Naive thymus-derived CD4-positive, alpha-beta T cell (primary cell): ENCODE results near the gene POLR3A. TPM values are rescaled to one million over a fixed set of nuclear protein-coding genes. Genes with fewer than 3 reads are reported as not detected.

Source experiments
- ATAC-seq: fragments of 150-1000 bp; cut with Tn5 transposase; 2 replicates; pipeline ENCODE4 v1.10.0; 2021; ENCODE audit warnings: mild to moderate bottlenecking, moderate library complexity
- CTCF ChIA-PET: fragments of 350-600 bp; sonication (Branson Sonifier 250); formaldehyde crosslinking; loops from one replicate; lab custom pipeline; 2021; ENCODE audit warnings: antibody characterized with exemption; lab: Charles Lee
- POLR2A ChIA-PET: fragments of 350-600 bp; sonication (Branson Sonifier 250); formaldehyde crosslinking; loops from one replicate; lab custom pipeline; 2021; ENCODE audit warnings: antibody characterized with exemption, inconsistent platforms; lab: Charles Lee
- DNase-seq, 9 donors: peaks; one replicate each; pipeline versions ENCODE4 v3.0.0 to v3.0.0-alpha.2; 2020 to 2022; ENCODE audit warnings: mixed read lengths in 1 of 9
- H3K27ac ChIP-seq: one replicate; pipeline ENCODE4 v1.7.0; 2013; ENCODE audit warnings: mild to moderate bottlenecking, low read depth, low read length, moderate library complexity
- H3K27me3 ChIP-seq, 2 donors: one replicate each; pipeline ENCODE4 v1.7.0; 2013; ENCODE audit warnings: low read length in 2 of 2, mild to moderate bottlenecking in 2 of 2, moderate library complexity in 2 of 2; ENCODE audit not compliant: control insufficient read depth in 2 of 2, insufficient read depth in 2 of 2
- H3K36me3 ChIP-seq, 3 experiments: 1 replicate in 2 of 3; 2 replicates in 1 of 3; pipeline ENCODE4 v1.7.0; 2013; ENCODE audit warnings: low read length in 3 of 3, mild to moderate bottlenecking in 3 of 3, moderate library complexity in 1 of 3; ENCODE audit not compliant: insufficient read depth in 3 of 3, control insufficient read depth in 2 of 3
- H3K4me1 ChIP-seq, 2 donors: one replicate each; pipeline ENCODE4 v1.7.0; 2013; ENCODE audit warnings: low read length in 2 of 2, mild to moderate bottlenecking in 2 of 2, moderate library complexity in 1 of 2; ENCODE audit not compliant: control insufficient read depth in 2 of 2, insufficient read depth in 2 of 2
- H3K4me3 ChIP-seq: 2 replicates; pipeline ENCODE4 v1.7.0; 2013; ENCODE audit warnings: mild to moderate bottlenecking, low read length
- H3K9me3 ChIP-seq, 3 experiments: 1 replicate in 2 of 3; 2 replicates in 1 of 3; pipeline ENCODE4 v1.7.0; 2013; ENCODE audit warnings: low read length in 3 of 3; ENCODE audit not compliant: control insufficient read depth in 2 of 3
- H3K27ac Mint-ChIP-seq, 9 donors: one replicate each; pipeline ENCODE4 v1.8.0; 2020 to 2022; ENCODE audit warnings: mixed read lengths in 9 of 9, mild to moderate bottlenecking in 8 of 9, moderate library complexity in 5 of 9, inconsistent platforms in 2 of 9
- H3K27me3 Mint-ChIP-seq, 5 donors: one replicate each; pipeline ENCODE4 v1.8.0; 2021 to 2022; ENCODE audit warnings: mixed read lengths in 5 of 5, mild to moderate bottlenecking in 1 of 5
- H3K36me3 Mint-ChIP-seq, 5 donors: one replicate each; pipeline ENCODE4 v1.8.0; 2020 to 2022; ENCODE audit warnings: mixed read lengths in 5 of 5, mild to moderate bottlenecking in 3 of 5, inconsistent platforms in 1 of 5
- H3K4me1 Mint-ChIP-seq, 7 donors: one replicate each; pipeline ENCODE4 v1.8.0; 2020 to 2022; ENCODE audit warnings: mixed read lengths in 7 of 7, mild to moderate bottlenecking in 3 of 7, inconsistent platforms in 1 of 7
- H3K4me3 Mint-ChIP-seq, 10 donors: one replicate each; pipeline ENCODE4 v1.8.0; 2020 to 2022; ENCODE audit warnings: mild to moderate bottlenecking in 10 of 10, mixed read lengths in 10 of 10, moderate library complexity in 6 of 10, inconsistent platforms in 2 of 10
- H3K9me3 Mint-ChIP-seq, 11 donors: one replicate each; pipeline ENCODE4 v1.8.0; 2020 to 2022; ENCODE audit warnings: mixed read lengths in 11 of 11, mild to moderate bottlenecking in 4 of 11, inconsistent platforms in 1 of 11, moderate library complexity in 1 of 11
- intact Hi-C, 2 donors: fragments of 100-400 bp; cut with micrococcal nuclease; formaldehyde crosslinking; loops; one replicate each; pipeline ENCODE4 v1.15.1; 2023
- polyA plus RNA-seq, 2 donors: library from polyadenylated mRNA; unstranded; fragments of 300-500 nt; fragmentation: Illumina TruSeq; gene quantifications; one replicate each; pipeline ENCODE4 v1.2.3, GENCODE V29; 2021
- total RNA-seq, 6 experiments: library from RNA in 5 of 6; stranded (reverse) in 5 of 6; gene quantifications; 1 replicate in 5 of 6; 2 replicates in 1 of 6; pipeline ENCODE4 v1.2.3 and lab custom pipeline; 2021 to 2026

Gene POLR3A
- total and polyA plus RNA-seq, 7 experiments from 2014 or later, result 5.5 to 20.9 (median 13.4) TPM

DNA sequence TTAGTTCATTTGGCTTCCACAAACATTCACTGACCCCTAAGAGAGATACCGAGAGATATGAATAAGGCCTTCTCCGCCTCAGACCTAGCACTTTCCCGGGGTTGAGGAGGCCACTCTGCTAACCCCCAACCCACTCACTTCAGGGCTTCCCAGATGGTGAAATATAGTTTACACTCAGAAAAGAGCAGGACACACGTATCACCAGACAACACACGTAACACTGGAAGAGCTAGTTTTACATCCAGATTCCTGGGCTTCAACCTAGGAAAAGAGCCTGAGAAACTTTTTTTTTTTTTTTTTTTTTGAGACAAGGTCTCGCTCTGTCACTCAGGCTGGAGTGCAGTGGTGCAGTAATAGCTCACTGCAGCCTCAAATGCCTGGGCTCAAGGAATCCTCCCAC, 87.5 kb downstream of the POLR3A start:
- Histone ChIP-seq H3K36me3 (no peaks in the 10 kb centered on the region), H3K27me3 (no peaks in the 10 kb centered on the region), H3K27ac (no peak overlapping the region), H3K4me3 (no peak overlapping the region), H3K4me1 (no peaks in the 10 kb centered on the region), H3K9me3 (no peaks in the 10 kb centered on the region)
- H3K4me3 Mint-ChIP-seq, result no peak overlapping the region
- H3K4me1 Mint-ChIP-seq, result no peaks in the 10 kb centered on the region
- intact Hi-C loops, result no loop called here
- no peaks in the 10 kb centered on the region for H3K36me3 Mint-ChIP-seq
- no peak overlapping the region for H3K27ac Mint-ChIP-seq
- DNase-seq (no peak), ATAC-seq (no peak)
- POLR2A ChIA-PET, result no interaction called here
- CTCF ChIA-PET, result no interaction called here
- H3K27me3 Mint-ChIP-seq, result peaks cover 6 to 27% (median 17%) of the 10 kb centered on the region in 5 donors
- H3K9me3 Mint-ChIP-seq, result peaks cover 0 to 2% (median 0%) of the 10 kb centered on the region in 11 donors

DNA sequence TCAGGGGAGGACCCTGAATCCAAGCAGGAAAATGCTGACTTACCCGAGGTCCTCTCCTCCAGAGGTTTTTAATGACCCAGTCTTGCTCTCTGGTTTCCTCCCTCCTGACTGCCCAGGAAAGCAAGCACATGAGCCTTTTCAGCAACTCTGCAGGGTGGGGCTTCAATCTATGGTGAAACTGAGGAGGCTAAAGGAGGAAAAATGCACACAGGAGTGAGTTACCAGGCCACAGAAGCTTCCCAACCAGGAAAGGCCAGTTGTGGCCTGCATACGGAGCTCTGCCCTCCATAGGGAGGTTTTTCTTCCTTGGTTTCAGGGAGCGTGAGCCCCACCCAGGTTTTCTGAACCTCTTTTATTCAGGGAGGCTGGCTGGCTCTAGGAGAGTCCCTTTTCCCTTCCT, 88.7 kb downstream of the POLR3A start:
- Mint-ChIP-seq H3K27me3 (peaks cover 2 to 27% (median 12%) of the 10 kb centered on the region in 5 donors), H3K27ac (no peak overlapping the region), H3K36me3 (no peaks in the 10 kb centered on the region), H3K4me1 (no peaks in the 10 kb centered on the region), H3K4me3 (no peak overlapping the region), H3K9me3 (peaks cover 0 to 2% (median 0%) of the 10 kb centered on the region in 11 donors)
- ChIA-PET POLR2A (no interaction called here), CTCF (no interaction called here)
- Histone ChIP-seq H3K36me3 (no peaks in the 10 kb centered on the region), H3K27ac (no peak overlapping the region), H3K9me3 (no peaks in the 10 kb centered on the region), H3K4me3 (no peak overlapping the region), H3K27me3 (no peaks in the 10 kb centered on the region), H3K4me1 (no peaks in the 10 kb centered on the region)
- ATAC-seq, result no peak
- no peak for DNase-seq
- intact Hi-C loops, result no loop called here

DNA sequence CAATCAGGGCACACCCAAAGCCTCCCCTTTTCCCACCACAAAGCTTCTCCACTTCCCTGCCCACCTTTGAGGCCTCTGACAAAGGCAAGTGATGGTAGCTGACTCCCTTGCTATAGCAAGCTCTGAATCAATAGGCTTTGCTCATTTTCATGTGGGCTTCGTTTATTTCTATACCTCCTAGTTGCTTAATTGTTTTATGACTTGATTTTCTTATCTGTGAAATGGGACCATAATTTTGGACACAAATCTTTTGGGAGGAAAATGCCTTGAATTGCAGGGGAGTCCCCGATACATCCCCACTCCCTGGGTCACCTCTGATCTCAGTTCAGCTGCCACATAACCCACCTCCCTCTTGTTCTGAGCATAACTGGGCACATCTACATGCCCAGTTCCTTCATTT, 89.1 kb downstream of the POLR3A start:
- POLR2A ChIA-PET, result no interaction called here
- CTCF ChIA-PET, result no interaction called here
- Histone ChIP-seq H3K27ac (no peak overlapping the region), H3K27me3 (no peaks in the 10 kb centered on the region), H3K9me3 (no peaks in the 10 kb centered on the region), H3K4me3 (no peak overlapping the region), H3K4me1 (no peaks in the 10 kb centered on the region), H3K36me3 (no peaks in the 10 kb centered on the region)
- no peaks in the 10 kb centered on the region for H3K36me3 Mint-ChIP-seq
- no peak for DNase-seq
- intact Hi-C loops, result no loop called here
- H3K9me3 Mint-ChIP-seq, result peaks cover 0 to 2% (median 0%) of the 10 kb centered on the region in 11 donors
- no peak for ATAC-seq
- no peak overlapping the region for H3K27ac Mint-ChIP-seq
- no peaks in the 10 kb centered on the region for H3K4me1 Mint-ChIP-seq
- no peak overlapping the region for H3K4me3 Mint-ChIP-seq
- H3K27me3 Mint-ChIP-seq, result peaks cover 4 to 27% (median 10%) of the 10 kb centered on the region in 5 donors

DNA sequence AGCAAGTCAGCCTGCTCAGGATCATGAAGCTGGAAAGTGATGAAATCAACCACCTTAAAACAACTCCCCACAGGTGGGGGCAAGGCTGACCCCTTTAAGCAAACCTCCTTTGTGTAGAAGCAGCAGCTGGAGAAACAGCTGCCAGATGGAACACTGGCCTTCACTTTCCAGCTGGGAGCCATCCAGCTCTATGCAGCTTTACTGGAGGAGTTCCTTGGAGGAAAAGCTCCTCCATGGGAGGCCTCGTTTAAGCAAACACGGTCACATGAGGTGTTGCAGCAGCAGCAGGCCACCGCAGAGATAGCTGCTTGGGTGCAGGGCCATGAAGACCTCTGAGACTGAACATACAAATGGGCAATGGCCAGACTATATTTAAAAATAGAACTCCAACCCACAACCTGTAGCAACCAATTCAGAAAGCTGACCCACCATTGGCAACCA, 89.7 kb downstream of the POLR3A start:
- intact Hi-C loops, result no loop called here
- H3K4me3 Mint-ChIP-seq, result peak overlapping the region in 1 of 10 donors; percentile 23

DNA sequence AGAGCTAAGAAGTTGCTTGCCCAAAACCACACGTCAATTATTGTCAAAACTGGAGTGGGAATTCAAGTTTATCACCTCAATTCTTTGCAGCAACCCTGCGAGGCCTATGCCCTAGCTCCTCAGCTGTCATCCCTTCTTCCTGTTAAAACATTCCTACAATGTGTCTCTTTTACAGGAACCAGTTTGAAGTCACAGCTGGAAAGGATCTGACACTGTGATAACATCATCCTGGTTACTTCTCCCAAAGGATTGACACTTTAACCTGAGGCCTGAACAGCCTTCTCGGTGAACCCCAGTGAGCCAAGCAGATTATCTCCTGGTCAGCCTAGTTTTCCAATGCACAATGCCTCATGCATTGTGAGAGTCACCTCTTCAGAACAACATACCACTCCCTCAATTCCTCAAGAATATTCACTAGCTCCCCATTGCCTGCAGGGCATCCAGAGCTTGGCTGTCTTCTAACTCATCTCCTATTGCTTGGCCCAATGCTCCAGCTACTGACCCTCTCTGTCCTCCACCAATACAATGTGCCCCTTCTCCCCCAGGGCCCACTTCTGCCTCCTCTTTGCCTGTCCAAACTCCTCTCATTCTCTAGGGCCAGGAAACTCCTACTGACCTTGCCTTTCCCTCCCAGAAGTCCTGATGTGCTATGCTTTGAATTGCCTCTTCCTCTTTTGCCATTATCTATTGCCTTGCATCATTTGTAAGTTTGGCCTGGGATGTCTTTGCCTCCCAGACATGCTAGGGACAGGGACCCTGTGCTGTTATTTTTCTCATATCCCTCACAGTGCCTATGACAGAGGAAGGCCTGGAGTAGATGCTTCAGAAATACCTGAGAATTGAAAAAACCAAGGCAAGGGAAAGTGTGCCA, 92.4 kb downstream of the POLR3A start:
- no peaks in the 10 kb centered on the region for H3K4me1 Mint-ChIP-seq
- peaks cover 0 to 13% (median 5%) of the 10 kb centered on the region in 5 donors for H3K27me3 Mint-ChIP-seq
- ChIA-PET CTCF (no interaction called here), POLR2A (no interaction called here)
- H3K36me3 ChIP-seq, result no peaks in the 10 kb centered on the region
- no peak for DNase-seq
- no peak for ATAC-seq
- no peaks in the 10 kb centered on the region for H3K36me3 Mint-ChIP-seq
- H3K9me3 ChIP-seq, result no peaks in the 10 kb centered on the region
- H3K27ac ChIP-seq, result no peak overlapping the region
- no peak overlapping the region for H3K4me3 Mint-ChIP-seq
- H3K4me3 ChIP-seq, result no peak overlapping the region
- no peaks in the 10 kb centered on the region for H3K4me1 ChIP-seq
- H3K9me3 Mint-ChIP-seq, result peaks cover 0 to 1% (median 0%) of the 10 kb centered on the region in 11 donors
- intact Hi-C loops, result no loop called here
- H3K27me3 ChIP-seq, result no peaks in the 10 kb centered on the region
- H3K27ac Mint-ChIP-seq, result no peak overlapping the region

More for the DNA sequence above, 89.7 kb downstream of the POLR3A start:
- Histone ChIP-seq H3K27ac (no peak overlapping the region), H3K4me3 (no peak overlapping the region), H3K4me1 (no peaks in the 10 kb centered on the region), H3K9me3 (no peaks in the 10 kb centered on the region), H3K36me3 (no peaks in the 10 kb centered on the region), H3K27me3 (no peaks in the 10 kb centered on the region)
- POLR2A ChIA-PET, result no interaction called here
- Mint-ChIP-seq H3K27me3 (peaks cover 3 to 20% (median 4%) of the 10 kb centered on the region in 5 donors), H3K36me3 (no peaks in the 10 kb centered on the region), H3K4me1 (no peaks in the 10 kb centered on the region), H3K27ac (no peak overlapping the region), H3K9me3 (peaks cover 0 to 2% (median 0%) of the 10 kb centered on the region in 11 donors)
- ATAC-seq (no peak), DNase-seq (no peak)
- CTCF ChIA-PET, result no interaction called here

DNA sequence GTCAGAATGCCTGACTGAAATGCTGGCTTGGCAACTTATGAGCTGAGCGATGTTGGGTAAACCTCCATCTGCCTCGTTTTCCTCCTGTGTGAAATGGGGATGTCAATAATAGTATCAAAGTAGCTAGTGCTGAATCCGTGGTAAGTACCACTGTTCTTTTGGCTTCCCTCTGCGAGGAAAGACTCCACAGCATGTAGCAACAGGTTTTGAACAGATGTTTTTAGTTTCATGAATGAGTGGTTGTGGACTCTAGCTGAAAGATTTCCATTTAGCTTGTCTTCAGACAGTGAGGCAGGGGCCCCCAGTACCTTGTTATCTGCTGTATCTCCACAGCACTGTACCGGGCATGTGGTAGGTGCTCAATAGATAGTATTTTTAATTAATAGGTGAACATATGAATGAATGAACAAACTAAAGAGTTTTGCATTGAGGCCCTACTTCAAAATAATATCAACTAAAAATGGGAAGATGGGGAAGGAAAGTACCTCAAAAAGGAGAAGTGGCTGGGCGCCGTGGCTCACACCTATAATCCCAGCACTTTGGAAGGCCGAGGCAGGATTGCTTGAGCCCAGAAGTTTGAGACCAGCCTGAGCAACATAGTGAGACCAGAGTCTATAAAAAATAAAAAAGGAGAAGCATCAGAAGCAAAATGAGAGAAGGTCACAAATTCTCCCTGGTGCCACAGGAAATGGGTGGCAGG, 97.1 kb downstream of the POLR3A start:
- intact Hi-C loops, result no loop called here
- no peak overlapping the region for H3K4me3 ChIP-seq
- no peaks in the 10 kb centered on the region for H3K4me1 ChIP-seq
- H3K9me3 ChIP-seq, result no peaks in the 10 kb centered on the region
- H3K27me3 ChIP-seq, result peaks cover 2 to 3% of the 10 kb centered on the region in 2 donors
- Mint-ChIP-seq H3K9me3 (peaks cover 0 to 1% (median 0%) of the 10 kb centered on the region in 11 donors), H3K27me3 (peaks cover 25 to 39% (median 32%) of the 10 kb centered on the region in 5 donors), H3K4me3 (no peak overlapping the region), H3K27ac (no peak overlapping the region), H3K4me1 (peaks cover 0 to 12% (median 7%) of the 10 kb centered on the region in 7 donors), H3K36me3 (no peaks in the 10 kb centered on the region)
- POLR2A ChIA-PET, result no interaction called here
- no peak for ATAC-seq
- H3K27ac ChIP-seq, result no peak overlapping the region
- no peak for DNase-seq
- CTCF ChIA-PET, result no interaction called here
- no peaks in the 10 kb centered on the region for H3K36me3 ChIP-seq
